GM10266 (cell line): Measurements from ENCODE around the gene GRIN2A.

Experiments used
- DNase-seq: peaks from one replicate; pipeline ENCODE4 v3.0.0; 2012; ENCODE audit errors: extremely low spot score
- TF ChIP-seq, protein P1 (sequence below): IDR thresholded peaks from 2 replicates; pipeline ENCODE4 v1.5.1; 2012; ENCODE audit warnings: mild to moderate bottlenecking, low read depth; ENCODE audit not compliant: control insufficient read depth, insufficient read depth; ENCODE audit errors: missing control alignments

The GRIN2A gene

GRCh38 chr16:9797306-9797705, 384.9 kb downstream of the GRIN2A start:
- TF ChIP-seq, protein P1, sequence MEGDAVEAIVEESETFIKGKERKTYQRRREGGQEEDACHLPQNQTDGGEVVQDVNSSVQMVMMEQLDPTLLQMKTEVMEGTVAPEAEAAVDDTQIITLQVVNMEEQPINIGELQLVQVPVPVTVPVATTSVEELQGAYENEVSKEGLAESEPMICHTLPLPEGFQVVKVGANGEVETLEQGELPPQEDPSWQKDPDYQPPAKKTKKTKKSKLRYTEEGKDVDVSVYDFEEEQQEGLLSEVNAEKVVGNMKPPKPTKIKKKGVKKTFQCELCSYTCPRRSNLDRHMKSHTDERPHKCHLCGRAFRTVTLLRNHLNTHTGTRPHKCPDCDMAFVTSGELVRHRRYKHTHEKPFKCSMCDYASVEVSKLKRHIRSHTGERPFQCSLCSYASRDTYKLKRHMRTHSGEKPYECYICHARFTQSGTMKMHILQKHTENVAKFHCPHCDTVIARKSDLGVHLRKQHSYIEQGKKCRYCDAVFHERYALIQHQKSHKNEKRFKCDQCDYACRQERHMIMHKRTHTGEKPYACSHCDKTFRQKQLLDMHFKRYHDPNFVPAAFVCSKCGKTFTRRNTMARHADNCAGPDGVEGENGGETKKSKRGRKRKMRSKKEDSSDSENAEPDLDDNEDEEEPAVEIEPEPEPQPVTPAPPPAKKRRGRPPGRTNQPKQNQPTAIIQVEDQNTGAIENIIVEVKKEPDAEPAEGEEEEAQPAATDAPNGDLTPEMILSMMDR = no peak
- DNase-seq = no peak

GRCh38 chr16:9793623-9794022, 388.6 kb downstream of the GRIN2A start:
- no peak for DNase-seq
- TF ChIP-seq, protein P1 = no peak

DNA sequence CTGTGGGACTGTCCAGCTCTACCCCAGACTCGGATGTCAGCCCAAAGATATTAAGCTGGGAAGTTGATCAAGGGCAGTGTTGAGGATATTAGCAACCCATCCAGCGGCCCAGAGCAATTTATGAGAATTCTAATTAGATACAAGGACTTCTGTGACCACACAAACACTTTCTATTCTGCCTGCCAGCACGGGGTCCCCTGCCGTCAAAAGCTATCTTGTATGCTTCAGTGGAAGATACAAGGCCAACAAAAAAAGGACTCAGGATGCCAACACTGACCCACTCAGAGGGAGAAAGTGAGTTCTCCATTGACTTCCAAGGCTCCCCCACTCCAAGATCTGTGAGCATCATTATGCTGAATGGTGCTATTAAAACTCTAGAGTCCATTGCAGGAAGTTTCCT, 390.7 kb downstream of the GRIN2A start:
- DNase-seq = no peak
- TF ChIP-seq, protein P1 = no peak

DNA sequence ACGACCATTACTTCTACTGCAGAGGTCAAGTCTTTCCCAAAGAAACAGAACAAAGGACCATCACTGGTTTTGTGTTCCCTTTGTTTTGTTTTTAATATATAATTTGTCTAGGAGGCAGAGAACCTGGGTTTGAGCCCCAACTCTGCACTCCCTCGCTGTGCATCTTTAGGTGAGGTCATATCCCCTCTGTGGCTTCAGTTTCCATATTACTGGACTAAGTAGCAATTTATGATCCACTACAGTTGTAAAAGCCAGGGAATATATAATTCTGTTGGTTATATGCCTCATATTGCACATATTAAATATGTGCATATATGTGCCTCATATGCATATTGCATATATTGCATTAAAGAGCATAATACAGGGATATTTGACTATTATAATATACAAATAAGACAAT, 392.0 kb downstream of the GRIN2A start:
- TF ChIP-seq, protein P1 = no peak
- no peak for DNase-seq

DNA sequence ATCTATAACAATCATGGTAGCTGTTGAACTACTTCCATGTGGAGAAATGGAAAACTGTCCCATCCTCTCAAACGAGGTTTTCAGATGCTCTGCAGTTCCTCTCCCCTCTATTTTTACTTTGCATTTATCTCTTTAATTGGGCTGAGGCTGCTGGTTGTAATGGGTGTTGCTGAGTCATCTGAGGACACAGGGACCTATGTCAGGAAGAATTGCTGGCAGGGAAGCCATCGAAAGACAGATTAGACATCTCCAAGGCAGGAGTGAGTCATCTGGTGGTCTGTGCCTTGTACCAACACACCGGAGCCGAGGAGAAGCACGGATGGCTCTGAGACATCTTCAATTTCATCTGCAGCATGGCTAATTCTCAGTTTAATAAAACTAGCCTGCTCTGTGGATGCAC, 394.5 kb downstream of the GRIN2A start:
- DNase-seq = no peak
- TF ChIP-seq, protein P1 = no peak

- no peak for DNase-seq
- TF ChIP-seq, protein P1 = no peak
These were observed 401.4 kb downstream of the GRIN2A start for GRCh38 chr16:9780831-9781230.

DNA sequence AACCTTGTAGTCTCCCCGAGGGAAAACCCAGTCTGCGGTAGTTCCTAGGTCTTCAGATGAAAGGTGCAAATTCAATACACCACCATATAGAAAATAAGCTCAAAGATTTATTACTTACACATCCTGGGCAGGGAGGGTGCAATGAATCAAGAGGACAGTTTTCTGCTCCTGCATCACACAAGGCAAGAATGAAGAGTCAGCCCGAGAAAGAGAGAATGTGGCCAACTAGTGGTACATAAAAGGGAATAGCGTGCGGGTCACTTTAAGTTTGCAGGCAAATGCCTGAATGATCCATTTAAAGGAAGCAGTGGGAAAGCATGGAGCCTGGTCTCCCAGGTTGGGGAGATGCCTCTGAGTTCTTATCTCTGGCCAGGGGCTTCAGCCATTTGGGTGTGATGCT, 403.4 kb downstream of the GRIN2A start:
- TF ChIP-seq, protein P1 = no peak
- DNase-seq = no peak
